ENCODE measurements around the gene HOXA7. TPM values are rescaled to one million over a fixed set of nuclear protein-coding genes. Genes with fewer than 3 reads are reported as not detected.
A peak's percentile ranks its signal among the peaks of the same experiment; 100 is the strongest.

The HOXA7 gene
- total RNA-seq, 1 donor from 2014 or later, result 1.4 TPM

DNA sequence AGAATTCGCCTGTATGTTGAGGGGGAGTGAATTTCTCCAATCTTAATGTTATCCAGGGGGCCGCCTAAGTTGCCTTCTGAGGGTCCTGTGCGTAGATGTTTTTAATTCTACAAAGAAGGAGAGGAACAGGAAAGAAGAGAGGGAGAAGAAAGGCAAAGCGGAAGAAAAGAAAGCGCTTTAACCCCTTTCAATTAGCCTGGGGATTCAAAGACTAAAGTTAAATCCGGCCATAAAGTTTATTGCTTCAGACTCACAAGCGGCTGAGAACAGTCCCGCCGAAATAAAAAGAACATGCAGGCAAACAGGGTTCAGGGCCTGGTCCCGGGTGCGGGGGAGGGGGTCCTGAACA is 17.5 kb downstream of the HOXA7 start:
- H3K4me1 Mint-ChIP-seq (ENCODE audit: low read depth), result peaks cover 67% of the 10 kb centered on the region
- peaks cover 4% of the 10 kb centered on the region for H3K36me3 Mint-ChIP-seq (ENCODE audit: insufficient read depth)
- H3K9me3 Mint-ChIP-seq (ENCODE audit: low read depth), result no peaks in the 10 kb centered on the region
- peaks cover 6% of the 10 kb centered on the region for H3K27me3 Mint-ChIP-seq
- no peak for DNase-seq (ENCODE audit: low spot score, unreplicated experiment)
- H3K27ac Mint-ChIP-seq, result peak overlapping the region; percentile 28
- peak overlapping the region; percentile 54 for H3K4me3 Mint-ChIP-seq (ENCODE audit: low read depth)
- TF ChIP-seq, protein P1, sequence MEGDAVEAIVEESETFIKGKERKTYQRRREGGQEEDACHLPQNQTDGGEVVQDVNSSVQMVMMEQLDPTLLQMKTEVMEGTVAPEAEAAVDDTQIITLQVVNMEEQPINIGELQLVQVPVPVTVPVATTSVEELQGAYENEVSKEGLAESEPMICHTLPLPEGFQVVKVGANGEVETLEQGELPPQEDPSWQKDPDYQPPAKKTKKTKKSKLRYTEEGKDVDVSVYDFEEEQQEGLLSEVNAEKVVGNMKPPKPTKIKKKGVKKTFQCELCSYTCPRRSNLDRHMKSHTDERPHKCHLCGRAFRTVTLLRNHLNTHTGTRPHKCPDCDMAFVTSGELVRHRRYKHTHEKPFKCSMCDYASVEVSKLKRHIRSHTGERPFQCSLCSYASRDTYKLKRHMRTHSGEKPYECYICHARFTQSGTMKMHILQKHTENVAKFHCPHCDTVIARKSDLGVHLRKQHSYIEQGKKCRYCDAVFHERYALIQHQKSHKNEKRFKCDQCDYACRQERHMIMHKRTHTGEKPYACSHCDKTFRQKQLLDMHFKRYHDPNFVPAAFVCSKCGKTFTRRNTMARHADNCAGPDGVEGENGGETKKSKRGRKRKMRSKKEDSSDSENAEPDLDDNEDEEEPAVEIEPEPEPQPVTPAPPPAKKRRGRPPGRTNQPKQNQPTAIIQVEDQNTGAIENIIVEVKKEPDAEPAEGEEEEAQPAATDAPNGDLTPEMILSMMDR (IDR thresholded peaks at IDR 0.05; ENCODE audit: unreplicated experiment), result no peak

DNA sequence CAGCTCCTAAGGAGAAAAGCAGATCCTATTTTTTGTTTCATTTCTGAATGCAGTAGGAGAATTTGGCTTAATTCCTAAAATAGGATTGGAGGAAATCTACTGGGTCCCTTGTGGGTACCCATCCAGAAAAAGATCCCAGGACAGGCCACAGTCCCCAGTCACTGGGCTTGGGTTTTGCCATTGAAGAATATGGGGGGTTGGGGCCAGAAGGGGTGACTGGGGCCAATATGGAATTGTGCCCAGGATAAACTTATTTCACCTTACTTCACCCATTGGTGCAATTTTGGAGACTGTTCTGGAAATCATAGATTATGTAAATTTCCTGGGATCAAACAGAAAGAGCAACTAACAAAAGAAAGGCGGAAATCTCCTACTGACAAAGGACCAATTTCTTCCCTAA is 18.0 kb downstream of the HOXA7 start:
- H3K4me1 Mint-ChIP-seq (ENCODE audit: low read depth), result peaks cover 70% of the 10 kb centered on the region
- TF ChIP-seq, protein P1 (IDR thresholded peaks at IDR 0.05; ENCODE audit: unreplicated experiment), result no peak
- DNase-seq (ENCODE audit: low spot score, unreplicated experiment), result no peak
- peak overlapping the region; percentile 5 for H3K27ac Mint-ChIP-seq
- H3K27me3 Mint-ChIP-seq, result peaks cover 4% of the 10 kb centered on the region
- H3K9me3 Mint-ChIP-seq (ENCODE audit: low read depth), result no peaks in the 10 kb centered on the region
- H3K4me3 Mint-ChIP-seq (ENCODE audit: low read depth), result peak overlapping the region; percentile 54
- H3K36me3 Mint-ChIP-seq (ENCODE audit: insufficient read depth), result peaks cover 4% of the 10 kb centered on the region

DNA sequence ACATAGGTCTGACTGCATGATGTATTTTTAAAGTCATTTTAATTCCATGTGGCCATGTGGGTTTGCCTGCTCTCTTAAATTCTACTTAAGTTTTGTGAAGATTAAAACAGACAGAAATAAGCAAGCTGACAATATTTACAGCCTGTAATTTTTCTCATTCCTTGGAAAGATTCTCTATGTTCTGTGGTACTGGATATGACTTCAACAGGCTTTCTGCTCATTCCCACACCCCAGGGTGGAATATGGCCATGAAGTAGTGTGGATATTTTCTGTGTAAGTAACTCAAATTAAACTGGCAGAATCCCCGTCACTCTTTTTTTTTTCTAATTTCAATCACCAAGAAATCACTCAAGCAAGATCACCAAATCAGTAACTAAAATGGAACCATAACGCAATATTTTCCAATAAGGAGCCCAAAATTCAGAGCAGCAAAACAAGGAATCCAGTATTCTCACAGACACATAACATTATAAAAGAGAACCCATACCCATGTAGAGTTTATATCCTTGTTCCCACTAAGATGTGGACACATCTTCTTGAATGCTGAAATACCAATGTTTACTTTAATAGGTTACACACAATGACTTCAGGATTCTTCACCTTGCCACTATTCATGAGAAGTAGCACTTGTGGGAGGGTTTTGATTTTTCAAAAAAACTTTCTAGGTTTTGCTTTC is 18.7 kb downstream of the HOXA7 start:
- H3K27me3 Mint-ChIP-seq, result peaks cover 4% of the 10 kb centered on the region
- H3K4me1 Mint-ChIP-seq (ENCODE audit: low read depth), result peaks cover 76% of the 10 kb centered on the region
- no peaks in the 10 kb centered on the region for H3K9me3 Mint-ChIP-seq (ENCODE audit: low read depth)
- peaks cover 4% of the 10 kb centered on the region for H3K36me3 Mint-ChIP-seq (ENCODE audit: insufficient read depth)
- DNase-seq (ENCODE audit: low spot score, unreplicated experiment), result no peak
- H3K27ac Mint-ChIP-seq, result peak overlapping the region; percentile 46
- TF ChIP-seq, protein P1 (IDR thresholded peaks at IDR 0.05; ENCODE audit: unreplicated experiment), result no peak
- peak overlapping the region; percentile 1 for H3K4me3 Mint-ChIP-seq (ENCODE audit: low read depth)

DNA sequence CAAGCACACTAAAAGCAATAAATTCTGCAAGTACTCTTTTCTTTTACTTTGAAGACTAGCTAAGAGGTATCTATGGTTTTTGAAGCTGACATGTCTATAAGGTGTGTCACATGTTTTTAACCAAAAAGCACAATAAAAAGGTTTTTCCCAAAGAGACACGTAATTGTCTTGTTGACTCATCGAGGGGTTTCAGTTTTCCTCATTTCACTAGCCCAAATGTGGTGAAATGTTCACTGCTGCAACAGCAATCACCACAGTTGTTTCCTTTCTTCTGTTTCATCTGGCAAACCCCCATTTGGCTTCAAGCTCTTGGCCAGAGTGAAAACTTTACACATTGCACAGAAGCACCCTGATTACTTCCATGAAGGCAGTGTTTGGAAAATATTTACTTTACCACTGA is 22.1 kb downstream of the HOXA7 start:
- Mint-ChIP-seq H3K27ac (peak overlapping the region; percentile 97), H3K4me3 (ENCODE audit: low read depth) (peak overlapping the region; percentile 62)
- no peak for DNase-seq (ENCODE audit: low spot score, unreplicated experiment)

DNA sequence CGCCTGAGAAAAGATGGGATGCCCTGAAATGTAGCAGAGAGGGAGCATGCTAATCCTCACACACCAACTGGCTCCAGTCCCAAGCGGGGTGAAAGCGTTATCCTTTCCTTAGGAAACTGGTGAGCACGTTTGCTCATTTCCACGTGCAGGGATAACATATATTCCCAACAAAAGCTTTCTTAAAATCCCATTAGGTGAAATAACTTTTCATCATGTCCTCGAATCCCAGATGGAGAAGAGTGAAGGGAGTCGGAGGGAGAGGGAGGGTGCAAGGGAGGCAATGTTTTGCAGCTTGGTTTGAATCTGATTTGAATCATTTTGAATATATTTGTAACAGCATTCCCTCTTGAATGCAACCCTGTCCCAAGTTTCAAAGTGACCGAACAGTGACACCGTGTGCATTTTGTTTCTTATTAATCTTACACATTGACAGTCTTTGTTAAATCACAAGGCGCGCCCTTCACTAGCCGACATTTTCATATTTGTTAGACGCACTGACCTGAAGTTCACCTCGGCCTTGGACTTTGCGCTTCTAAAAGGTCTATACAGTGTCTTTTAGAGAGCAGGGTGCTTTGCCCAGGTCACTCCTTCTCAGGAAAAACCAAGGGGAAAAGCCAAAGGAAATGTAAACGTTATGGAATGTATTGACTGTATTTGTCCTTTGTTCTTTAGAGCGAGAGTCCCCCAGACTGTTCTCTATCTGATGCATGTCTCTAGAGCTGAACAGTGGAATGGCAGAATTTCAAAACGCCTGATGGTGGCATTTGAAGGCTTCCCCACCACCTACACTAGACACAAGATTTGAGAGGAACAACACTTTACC is 22.9 kb downstream of the HOXA7 start:
- Mint-ChIP-seq H3K27me3 (peaks cover 4% of the 10 kb centered on the region), H3K4me1 (ENCODE audit: low read depth) (peaks cover 76% of the 10 kb centered on the region), H3K36me3 (ENCODE audit: insufficient read depth) (peaks cover 2% of the 10 kb centered on the region), H3K4me3 (ENCODE audit: low read depth) (peak overlapping the region; percentile 62), H3K9me3 (ENCODE audit: low read depth) (no peaks in the 10 kb centered on the region), H3K27ac (peak overlapping the region; percentile 97)
- DNase-seq (ENCODE audit: low spot score, unreplicated experiment), result no peak
- TF ChIP-seq, protein P1 (IDR thresholded peaks at IDR 0.05; ENCODE audit: unreplicated experiment), result no peak

More for the DNA sequence above, 22.1 kb downstream of the HOXA7 start:
- H3K36me3 Mint-ChIP-seq (ENCODE audit: insufficient read depth), result no peaks in the 10 kb centered on the region
- H3K9me3 Mint-ChIP-seq (ENCODE audit: low read depth), result no peaks in the 10 kb centered on the region
- peaks cover 73% of the 10 kb centered on the region for H3K4me1 Mint-ChIP-seq (ENCODE audit: low read depth)
- H3K27me3 Mint-ChIP-seq, result peaks cover 4% of the 10 kb centered on the region
- TF ChIP-seq, protein P1 (IDR thresholded peaks at IDR 0.05; ENCODE audit: unreplicated experiment), result no peak

Measured in progenitor cell of endocrine pancreas (in vitro differentiated cells).